Measurements from ENCODE around the gene FLNB.
"Not testable (repeated sequence)": the region's sequence is repeated elsewhere in the genome, so short reads cannot be mapped to it uniquely, and the experiment has no call there.

FLNB gene

GRCh38 chr3:58198804-58199203 is 190.6 kb downstream of the FLNB start:
- H3K9ac ChIP-seq (ENCODE audit: low read depth, low read length), result no peak overlapping the region
- H3K4me1 ChIP-seq (ENCODE audit: insufficient read depth, low read length), result no peaks in the 10 kb centered on the region
- no peaks in the 10 kb centered on the region for H3K9me3 ChIP-seq (ENCODE audit: insufficient read depth, low read depth, low read length)
- no peak overlapping the region for H3K27ac ChIP-seq (ENCODE audit: low read length)
- no peaks in the 10 kb centered on the region for H3K36me3 ChIP-seq (ENCODE audit: insufficient read depth, low read depth, low read length)
- no peak overlapping the region for H3K4me3 ChIP-seq (ENCODE audit: low read length)
- no peaks in the 10 kb centered on the region for H3K27me3 ChIP-seq (ENCODE audit: insufficient read depth, low read length)

- no peaks in the 10 kb centered on the region for H3K4me1 ChIP-seq (ENCODE audit: insufficient read depth, low read length)
- no peak overlapping the region for H3K27ac ChIP-seq (ENCODE audit: low read length)
- no peak overlapping the region for H3K4me3 ChIP-seq (ENCODE audit: low read length)
- H3K36me3 ChIP-seq (ENCODE audit: insufficient read depth, low read depth, low read length), result no peaks in the 10 kb centered on the region
- no peaks in the 10 kb centered on the region for H3K27me3 ChIP-seq (ENCODE audit: insufficient read depth, low read length)
- no peaks in the 10 kb centered on the region for H3K9me3 ChIP-seq (ENCODE audit: insufficient read depth, low read depth, low read length)
- no peak overlapping the region for H3K9ac ChIP-seq (ENCODE audit: low read depth, low read length)
These were observed 192.0 kb downstream of the FLNB start for GRCh38 chr3:58200121-58200709.

GRCh38 chr3:58200846-58201355 is 192.7 kb downstream of the FLNB start:
- Histone ChIP-seq H3K27ac (ENCODE audit: low read length) (no peak overlapping the region), H3K9me3 (ENCODE audit: insufficient read depth, low read depth, low read length) (no peaks in the 10 kb centered on the region), H3K4me1 (ENCODE audit: insufficient read depth, low read length) (no peaks in the 10 kb centered on the region), H3K36me3 (ENCODE audit: insufficient read depth, low read depth, low read length) (no peaks in the 10 kb centered on the region), H3K4me3 (ENCODE audit: low read length) (no peak overlapping the region), H3K9ac (ENCODE audit: low read depth, low read length) (no peak overlapping the region), H3K27me3 (ENCODE audit: insufficient read depth, low read length) (no peaks in the 10 kb centered on the region)

GRCh38 chr3:58201451-58201850 is 193.2 kb downstream of the FLNB start:
- H3K4me3 ChIP-seq (ENCODE audit: low read length); H3K9ac ChIP-seq (ENCODE audit: low read depth, low read length); H3K9me3 ChIP-seq (ENCODE audit: insufficient read depth, low read depth, low read length); H3K27me3 ChIP-seq (ENCODE audit: insufficient read depth, low read length); H3K4me1 ChIP-seq (ENCODE audit: insufficient read depth, low read length); H3K36me3 ChIP-seq (ENCODE audit: insufficient read depth, low read depth, low read length); H3K27ac ChIP-seq (ENCODE audit: low read length): not testable (repeated sequence)

GRCh38 chr3:58202917-58203360 is 194.7 kb downstream of the FLNB start:
- H3K27me3 ChIP-seq (ENCODE audit: insufficient read depth, low read length), result no peaks in the 10 kb centered on the region
- H3K36me3 ChIP-seq (ENCODE audit: insufficient read depth, low read depth, low read length), result no peaks in the 10 kb centered on the region
- no peaks in the 10 kb centered on the region for H3K9me3 ChIP-seq (ENCODE audit: insufficient read depth, low read depth, low read length)
- no peak overlapping the region for H3K4me3 ChIP-seq (ENCODE audit: low read length)
- no peaks in the 10 kb centered on the region for H3K4me1 ChIP-seq (ENCODE audit: insufficient read depth, low read length)
- H3K9ac ChIP-seq (ENCODE audit: low read depth, low read length), result no peak overlapping the region
- H3K27ac ChIP-seq (ENCODE audit: low read length), result no peak overlapping the region

GRCh38 chr3:58203541-58203940 is 195.3 kb downstream of the FLNB start:
- H3K36me3 ChIP-seq (ENCODE audit: insufficient read depth, low read depth, low read length), result no peaks in the 10 kb centered on the region
- no peaks in the 10 kb centered on the region for H3K27me3 ChIP-seq (ENCODE audit: insufficient read depth, low read length)
- H3K9ac ChIP-seq (ENCODE audit: low read depth, low read length), result no peak overlapping the region
- H3K4me3 ChIP-seq (ENCODE audit: low read length), result no peak overlapping the region
- no peaks in the 10 kb centered on the region for H3K9me3 ChIP-seq (ENCODE audit: insufficient read depth, low read depth, low read length)
- H3K4me1 ChIP-seq (ENCODE audit: insufficient read depth, low read length), result no peaks in the 10 kb centered on the region
- H3K27ac ChIP-seq (ENCODE audit: low read length), result no peak overlapping the region

- Histone ChIP-seq H3K9ac (ENCODE audit: low read depth, low read length) (no peak overlapping the region), H3K27me3 (ENCODE audit: insufficient read depth, low read length) (no peaks in the 10 kb centered on the region), H3K4me3 (ENCODE audit: low read length) (no peak overlapping the region), H3K27ac (ENCODE audit: low read length) (no peak overlapping the region), H3K4me1 (ENCODE audit: insufficient read depth, low read length) (no peaks in the 10 kb centered on the region), H3K9me3 (ENCODE audit: insufficient read depth, low read depth, low read length) (no peaks in the 10 kb centered on the region), H3K36me3 (ENCODE audit: insufficient read depth, low read depth, low read length) (no peaks in the 10 kb centered on the region)
These were observed 196.5 kb downstream of the FLNB start for GRCh38 chr3:58204720-58205119.

- Histone ChIP-seq H3K4me3 (ENCODE audit: low read length) (no peak overlapping the region), H3K9ac (ENCODE audit: low read depth, low read length) (no peak overlapping the region), H3K4me1 (ENCODE audit: insufficient read depth, low read length) (no peaks in the 10 kb centered on the region), H3K9me3 (ENCODE audit: insufficient read depth, low read depth, low read length) (no peaks in the 10 kb centered on the region), H3K36me3 (ENCODE audit: insufficient read depth, low read depth, low read length) (no peaks in the 10 kb centered on the region), H3K27ac (ENCODE audit: low read length) (no peak overlapping the region), H3K27me3 (ENCODE audit: insufficient read depth, low read length) (no peaks in the 10 kb centered on the region)
These were observed 197.8 kb downstream of the FLNB start for GRCh38 chr3:58205981-58206380.

- H3K9me3 ChIP-seq (ENCODE audit: insufficient read depth, low read depth, low read length), result no peaks in the 10 kb centered on the region
- no peaks in the 10 kb centered on the region for H3K36me3 ChIP-seq (ENCODE audit: insufficient read depth, low read depth, low read length)
- no peaks in the 10 kb centered on the region for H3K4me1 ChIP-seq (ENCODE audit: insufficient read depth, low read length)
- H3K27ac ChIP-seq (ENCODE audit: low read length), result no peak overlapping the region
- no peak overlapping the region for H3K9ac ChIP-seq (ENCODE audit: low read depth, low read length)
- no peak overlapping the region for H3K4me3 ChIP-seq (ENCODE audit: low read length)
- H3K27me3 ChIP-seq (ENCODE audit: insufficient read depth, low read length), result no peaks in the 10 kb centered on the region
These were observed 198.3 kb downstream of the FLNB start for GRCh38 chr3:58206406-58207011.

- Histone ChIP-seq H3K9ac (ENCODE audit: low read depth, low read length) (no peak overlapping the region), H3K9me3 (ENCODE audit: insufficient read depth, low read depth, low read length) (no peaks in the 10 kb centered on the region), H3K27me3 (ENCODE audit: insufficient read depth, low read length) (no peaks in the 10 kb centered on the region), H3K36me3 (ENCODE audit: insufficient read depth, low read depth, low read length) (no peaks in the 10 kb centered on the region), H3K4me3 (ENCODE audit: low read length) (no peak overlapping the region), H3K27ac (ENCODE audit: low read length) (no peak overlapping the region), H3K4me1 (ENCODE audit: insufficient read depth, low read length) (no peaks in the 10 kb centered on the region)
These were observed 199.7 kb downstream of the FLNB start for GRCh38 chr3:58207954-58208353.

- no peaks in the 10 kb centered on the region for H3K27me3 ChIP-seq (ENCODE audit: insufficient read depth, low read length)
- H3K9me3 ChIP-seq (ENCODE audit: insufficient read depth, low read depth, low read length), result no peaks in the 10 kb centered on the region
- H3K36me3 ChIP-seq (ENCODE audit: insufficient read depth, low read depth, low read length), result no peaks in the 10 kb centered on the region
- no peak overlapping the region for H3K9ac ChIP-seq (ENCODE audit: low read depth, low read length)
- H3K4me3 ChIP-seq (ENCODE audit: low read length), result no peak overlapping the region
- H3K27ac ChIP-seq (ENCODE audit: low read length), result no peak overlapping the region
- no peaks in the 10 kb centered on the region for H3K4me1 ChIP-seq (ENCODE audit: insufficient read depth, low read length)
These were observed 201.7 kb downstream of the FLNB start for GRCh38 chr3:58209933-58210332.

- H3K27ac ChIP-seq (ENCODE audit: low read length), result no peak within 1 kb of the TSS
- H3K4me1 ChIP-seq (ENCODE audit: insufficient read depth, low read length), result no peaks in the 10 kb centered on the region
- H3K9ac ChIP-seq (ENCODE audit: low read depth, low read length), result no peak within 1 kb of the TSS
- no peaks in the 10 kb centered on the region for H3K27me3 ChIP-seq (ENCODE audit: insufficient read depth, low read length)
- no peak within 1 kb of the TSS for H3K4me3 ChIP-seq (ENCODE audit: low read length)
- H3K9me3 ChIP-seq (ENCODE audit: insufficient read depth, low read depth, low read length), result no peaks in the 10 kb centered on the region
- H3K36me3 ChIP-seq (ENCODE audit: insufficient read depth, low read depth, low read length), result no peaks in the 10 kb centered on the region
These were observed 202.7 kb downstream of the FLNB start, which contains the start of gene DNASE1L3 for GRCh38 chr3:58210761-58211460. Gene DNASE1L3, minus strand, starts transcription at chr3:58210972. Its CDS starts 66 bp downstream, at chr3:58210906.
